ENCODE results near the gene HOMER2. TPM values are rescaled to one million over a fixed set of nuclear protein-coding genes. Genes with fewer than 3 reads are reported as not detected.

HOMER2 gene
- total and polyA plus RNA-seq, 11 donors, result 15.2 to 60.5 (median 36.9) TPM

GRCh38 chr15:82878325-82878724 is 74.2 kb downstream of the HOMER2 start:
- TF ChIP-seq CTCF (IDR thresholded peaks at IDR 0.05) (no peak), POLR2A (IDR thresholded peaks at IDR 0.05) (no peak)
- Histone ChIP-seq H3K4me3 (no peak overlapping the region), H3K27me3 (no peaks in the 10 kb centered on the region), H3K9me3 (no peaks in the 10 kb centered on the region), H3K27ac (no peak overlapping the region), H3K36me3 (no peaks in the 10 kb centered on the region), H3K4me1 (peaks cover 0 to 5% (median 0%) of the 10 kb centered on the region in 12 donors)
- no peak for ATAC-seq
- intact Hi-C loops (cut with DNase I), result loop anchor here in 2 of 10 donors (10.0 kb wide), 2 partner anchors 56 to 64 kb away; no protein-coding TSS in a partner anchor
- 86 to 93% (median 89%) methylated on average over 5 of the region's 5 CpGs for WGBS, 4 donors
- no peak for DNase-seq

- ATAC-seq, result no peak
- DNase-seq, result no peak
- no peaks in the 10 kb centered on the region for H3K27me3 ChIP-seq
- peaks cover 0 to 10% (median 0%) of the 10 kb centered on the region in 12 donors for H3K4me1 ChIP-seq
- 60 to 81% (median 75%) methylated on average over 2 of the region's 2 CpGs for WGBS, 4 donors
- no peak overlapping the region for H3K27ac ChIP-seq
- no peaks in the 10 kb centered on the region for H3K36me3 ChIP-seq
- intact Hi-C loops (cut with DNase I), result loop anchor here in 2 of 10 donors (10.0 kb wide), 2 partner anchors 57 to 63 kb away; no protein-coding TSS in a partner anchor
- TF ChIP-seq POLR2A (IDR thresholded peaks at IDR 0.05) (no peak), CTCF (IDR thresholded peaks at IDR 0.05) (no peak)
- no peaks in the 10 kb centered on the region for H3K9me3 ChIP-seq
- H3K4me3 ChIP-seq, result no peak overlapping the region
These were observed 74.7 kb downstream of the HOMER2 start for GRCh38 chr15:82877825-82878224.

- Histone ChIP-seq H3K4me3 (no peak overlapping the region), H3K9me3 (peaks cover 0 to 5% (median 0%) of the 10 kb centered on the region in 12 donors), H3K27me3 (no peaks in the 10 kb centered on the region), H3K36me3 (no peaks in the 10 kb centered on the region), H3K27ac (no peak overlapping the region), H3K4me1 (peaks cover 0 to 26% (median 6%) of the 10 kb centered on the region in 12 donors)
- WGBS, 4 donors, result 83 to 93% (median 90%) methylated on average over 7 of the region's 7 CpGs
- intact Hi-C loops (cut with DNase I), result loop anchor here in 2 of 10 donors (10.0 kb wide), 2 partner anchors 59 to 61 kb away; no protein-coding TSS in a partner anchor
- DNase-seq (no peak), ATAC-seq (no peak)
- TF ChIP-seq CTCF (IDR thresholded peaks at IDR 0.05) (no peak), POLR2A (IDR thresholded peaks at IDR 0.05) (no peak)
These were observed 77.0 kb downstream of the HOMER2 start for GRCh38 chr15:82875411-82876003.

GRCh38 chr15:82874961-82875360 is 77.6 kb downstream of the HOMER2 start:
- no peak for DNase-seq
- 80 to 84% (median 82%) methylated on average over 7 to 10 of the region's 10 CpGs for WGBS, 4 donors
- H3K4me1 ChIP-seq, result peaks cover 0 to 26% (median 6%) of the 10 kb centered on the region in 12 donors
- no peak for ATAC-seq
- H3K9me3 ChIP-seq, result peaks cover 0 to 5% (median 0%) of the 10 kb centered on the region in 12 donors
- no peak for TF ChIP-seq CTCF (IDR thresholded peaks at IDR 0.05)
- TF ChIP-seq POLR2A (IDR thresholded peaks at IDR 0.05), result no peak
- H3K27ac ChIP-seq, result no peak overlapping the region
- H3K27me3 ChIP-seq, result no peaks in the 10 kb centered on the region
- no peak overlapping the region for H3K4me3 ChIP-seq
- intact Hi-C loops (cut with DNase I), result loop anchor here in 2 of 10 donors (10.0 kb wide), 2 partner anchors 60 kb away; no protein-coding TSS in a partner anchor
- H3K36me3 ChIP-seq, result no peaks in the 10 kb centered on the region
